Measurements from ENCODE around the gene TRAF2. TPM values are rescaled to one million over a fixed set of nuclear protein-coding genes. Genes with fewer than 3 reads are reported as not detected.
A peak's percentile ranks its signal among the peaks of the same experiment; 100 is the strongest.

The TRAF2 gene
- polyA plus RNA-seq, 3 donors, result 10.2 to 15.9 (median 14.7) TPM

DNA sequence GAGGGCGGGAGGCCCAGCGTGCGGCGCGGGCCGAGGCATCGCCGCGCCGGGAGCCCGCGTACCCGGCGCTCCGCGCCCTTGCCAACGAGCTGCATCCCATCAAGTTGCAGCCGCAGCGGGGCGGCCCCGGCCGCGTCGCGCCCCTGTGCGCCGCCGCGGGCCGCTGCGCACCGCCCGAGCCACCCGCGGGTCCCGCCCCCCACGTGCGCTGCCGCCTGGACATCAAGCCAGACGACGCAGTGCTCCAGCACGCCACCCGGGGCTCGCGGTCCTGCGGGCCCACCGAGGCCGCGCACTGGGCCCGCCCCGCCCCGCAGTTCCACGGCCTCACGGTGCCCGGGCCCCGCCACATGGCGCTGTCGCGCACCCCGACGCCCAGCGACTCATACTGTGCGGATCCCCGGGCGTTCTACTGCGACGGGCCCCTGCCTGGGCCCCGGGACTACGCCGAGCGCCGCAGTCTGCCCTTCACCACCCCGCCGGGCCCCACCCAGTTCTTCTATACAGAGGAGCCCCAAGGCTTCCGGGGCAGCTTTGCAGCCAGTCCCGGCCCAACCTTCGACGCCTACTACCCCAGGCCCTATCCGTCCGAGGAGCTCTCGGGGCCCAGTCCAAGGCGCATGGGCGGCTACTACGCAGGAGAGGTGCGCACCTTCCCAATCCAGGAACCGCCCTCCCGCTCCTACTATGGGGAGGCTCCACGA, 41.4 kb upstream of the TRAF2 start:
- DNase-seq (ENCODE audit: extremely low read depth in 1 of 11, low read depth in 9 of 11, low spot score in 4 of 11), result no peak

DNA sequence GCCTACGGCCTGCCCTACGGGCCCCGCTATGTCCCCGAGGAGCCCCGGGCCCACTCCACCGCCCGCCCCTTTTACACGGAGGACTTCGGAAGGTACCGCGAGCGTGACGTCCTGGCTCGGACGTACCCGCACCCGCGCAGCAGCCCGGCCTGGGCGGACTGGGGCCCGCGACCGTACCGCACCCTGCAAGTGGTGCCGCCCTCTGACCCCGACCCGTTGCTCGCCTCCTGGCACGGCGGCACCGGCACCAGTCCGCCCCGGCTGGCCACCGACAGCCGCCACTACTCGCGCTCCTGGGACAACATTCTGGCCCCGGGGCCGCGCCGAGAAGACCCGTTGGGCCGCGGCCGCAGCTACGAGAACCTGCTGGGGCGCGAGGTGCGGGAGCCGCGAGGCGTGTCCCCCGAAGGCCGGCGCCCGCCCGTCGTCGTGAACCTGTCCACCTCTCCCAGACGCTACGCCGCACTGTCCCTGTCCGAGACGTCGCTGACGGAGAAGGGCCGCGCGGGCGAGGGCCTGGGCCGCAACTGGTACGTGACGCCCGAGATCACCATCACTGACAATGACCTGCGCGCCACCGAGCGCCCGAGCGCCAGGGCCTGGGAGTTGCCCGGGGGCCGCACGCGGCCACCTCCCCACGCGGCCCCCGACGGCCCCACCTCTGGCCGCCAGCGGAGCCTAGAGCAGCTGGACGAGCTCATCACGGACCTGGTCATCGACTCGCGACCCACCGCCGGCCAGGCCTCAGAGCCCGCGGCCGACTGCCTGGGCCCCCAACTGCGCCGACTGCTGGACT, 40.7 kb upstream of the TRAF2 start:
- DNase-seq (ENCODE audit: extremely low read depth in 1 of 11, low read depth in 9 of 11, low spot score in 4 of 11), result no peak

DNA sequence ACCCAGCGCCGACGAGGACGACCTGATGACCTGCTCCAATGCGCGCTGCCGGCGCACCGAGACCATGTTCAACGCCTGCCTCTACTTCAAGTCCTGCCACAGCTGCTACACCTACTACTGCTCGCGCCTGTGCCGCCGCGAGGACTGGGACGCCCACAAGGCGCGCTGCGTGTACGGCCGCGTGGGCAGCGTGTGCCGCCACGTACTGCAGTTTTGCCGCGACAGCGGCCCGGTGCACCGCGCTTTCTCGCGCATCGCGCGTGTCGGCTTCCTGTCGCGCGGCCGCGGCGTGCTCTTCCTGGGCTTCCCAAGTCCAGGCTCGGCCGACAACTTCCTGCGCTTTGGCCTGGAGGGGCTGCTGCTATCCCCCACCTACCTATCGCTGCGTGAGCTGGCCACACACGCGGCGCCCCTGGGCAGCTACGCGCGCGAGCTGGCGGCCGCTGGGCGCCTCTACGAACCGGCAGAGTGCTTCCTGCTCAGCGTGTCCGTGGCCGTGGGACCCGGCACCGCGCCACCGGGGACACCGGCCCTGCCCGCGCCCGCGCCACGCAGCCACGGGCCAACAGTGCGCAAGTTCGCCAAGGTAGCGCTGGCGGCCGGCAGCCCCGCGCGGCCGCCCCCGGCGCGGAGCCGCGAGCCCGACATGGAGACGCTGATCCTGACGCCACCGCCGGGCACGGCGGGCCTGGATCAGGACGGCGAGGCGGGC, 39.8 kb upstream of the TRAF2 start:
- DNase-seq (ENCODE audit: extremely low read depth in 1 of 11, low read depth in 9 of 11, low spot score in 4 of 11), result no peak

DNA sequence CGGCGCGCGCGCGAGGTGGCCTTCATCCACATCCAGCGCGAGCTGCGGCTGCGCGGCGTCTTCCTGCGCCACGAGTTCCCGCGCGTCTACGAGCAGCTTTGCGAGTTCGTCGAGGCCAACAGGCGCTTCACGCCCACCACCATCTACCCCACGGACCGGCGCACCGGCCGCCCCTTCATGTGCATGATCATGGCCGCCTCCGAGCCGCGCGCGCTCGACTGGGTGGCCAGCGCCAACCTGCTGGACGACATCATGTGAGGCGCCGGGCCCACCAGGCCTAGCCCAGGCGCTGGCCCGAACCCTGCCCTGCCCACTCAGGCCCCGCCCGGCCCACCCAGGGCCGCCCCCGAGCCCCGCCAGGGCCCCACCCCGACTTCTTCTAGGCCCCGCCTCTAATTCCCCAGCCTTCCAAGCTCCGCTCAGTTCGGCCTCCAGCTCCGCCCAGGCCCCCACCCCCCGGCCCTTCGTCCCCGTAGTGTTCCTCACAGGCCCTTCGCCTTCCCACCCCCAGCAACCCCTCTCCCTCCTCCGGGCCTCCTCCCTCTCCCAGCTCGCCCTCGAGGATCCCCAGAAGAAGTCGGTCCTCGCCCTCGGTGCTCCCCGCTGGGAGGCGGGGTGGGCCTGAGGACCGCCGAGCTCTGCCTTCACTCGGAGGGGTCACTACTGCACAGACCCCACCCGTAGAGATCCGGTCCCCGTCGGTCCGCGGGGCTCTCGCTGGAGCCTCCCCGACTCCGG, 39.1 kb upstream of the TRAF2 start:
- DNase-seq (ENCODE audit: extremely low read depth in 1 of 11, low read depth in 9 of 11, low spot score in 4 of 11), result no peak

DNA sequence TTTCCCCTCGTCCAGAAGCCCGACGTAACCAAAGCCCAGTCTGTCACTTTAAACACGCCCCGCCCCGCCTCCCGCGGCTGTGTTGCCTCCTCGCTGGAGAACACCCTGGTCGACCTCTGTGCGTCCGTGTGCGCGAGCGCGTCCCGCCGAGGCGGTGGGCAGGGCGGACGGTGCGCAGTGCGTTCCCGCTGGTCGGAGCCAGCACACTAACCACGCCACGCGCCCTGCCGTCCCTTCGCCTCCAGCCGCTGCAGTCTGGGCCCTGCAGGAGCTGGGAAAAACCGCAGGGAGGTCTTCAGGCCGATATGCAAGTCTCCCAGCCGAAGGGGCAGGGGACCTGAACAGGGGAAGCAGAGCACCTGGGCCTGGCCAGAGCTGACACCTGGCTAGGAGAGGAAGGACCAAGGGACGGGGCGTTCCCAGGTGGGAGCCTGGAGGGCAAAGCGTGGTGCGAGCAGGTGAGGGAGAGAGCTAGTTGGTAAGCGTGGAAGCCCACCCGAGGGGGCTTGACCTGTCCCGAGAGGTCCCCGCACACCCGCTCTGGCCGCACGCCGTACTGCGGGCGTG, 38.4 kb upstream of the TRAF2 start:
- peak in 1 of 11 donors; percentile 38 for DNase-seq (ENCODE audit: extremely low read depth in 1 of 11, low read depth in 9 of 11, low spot score in 4 of 11)

DNA sequence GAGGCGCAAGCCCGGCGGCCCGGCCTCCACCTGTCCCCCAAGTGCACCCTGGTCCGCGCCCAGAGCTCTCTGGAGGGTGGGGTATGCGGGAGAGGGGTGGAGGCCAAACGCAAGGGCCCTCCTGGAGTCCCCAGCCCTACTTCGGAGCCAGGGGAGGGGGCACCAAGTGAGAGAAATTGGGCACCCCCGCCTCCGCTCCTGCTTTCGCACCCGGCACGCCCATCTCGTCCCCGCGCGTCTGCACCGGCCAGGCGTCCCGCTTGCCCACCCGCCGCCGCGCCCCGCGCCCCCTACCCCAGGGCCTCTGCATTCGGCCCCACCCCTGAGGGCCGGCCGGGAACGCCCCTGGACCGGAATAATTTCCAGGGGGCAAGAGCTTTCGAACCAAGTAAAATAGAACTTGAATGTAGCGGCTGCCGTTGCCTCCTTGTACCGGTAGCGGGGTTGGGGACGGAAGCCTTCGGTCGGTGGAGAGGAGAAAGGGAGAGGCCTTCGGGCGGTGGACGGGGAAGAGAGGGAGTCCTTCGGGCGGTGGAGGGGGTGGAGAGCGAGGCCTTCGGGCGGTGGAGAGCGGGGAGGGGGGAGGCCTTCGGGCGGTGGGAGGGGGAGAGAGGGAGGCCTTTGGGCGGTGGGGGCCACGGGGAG, 37.8 kb upstream of the TRAF2 start:
- DNase-seq (ENCODE audit: extremely low read depth in 1 of 11, low read depth in 9 of 11, low spot score in 4 of 11), result peak in 1 of 11 donors; percentile 40

DNA sequence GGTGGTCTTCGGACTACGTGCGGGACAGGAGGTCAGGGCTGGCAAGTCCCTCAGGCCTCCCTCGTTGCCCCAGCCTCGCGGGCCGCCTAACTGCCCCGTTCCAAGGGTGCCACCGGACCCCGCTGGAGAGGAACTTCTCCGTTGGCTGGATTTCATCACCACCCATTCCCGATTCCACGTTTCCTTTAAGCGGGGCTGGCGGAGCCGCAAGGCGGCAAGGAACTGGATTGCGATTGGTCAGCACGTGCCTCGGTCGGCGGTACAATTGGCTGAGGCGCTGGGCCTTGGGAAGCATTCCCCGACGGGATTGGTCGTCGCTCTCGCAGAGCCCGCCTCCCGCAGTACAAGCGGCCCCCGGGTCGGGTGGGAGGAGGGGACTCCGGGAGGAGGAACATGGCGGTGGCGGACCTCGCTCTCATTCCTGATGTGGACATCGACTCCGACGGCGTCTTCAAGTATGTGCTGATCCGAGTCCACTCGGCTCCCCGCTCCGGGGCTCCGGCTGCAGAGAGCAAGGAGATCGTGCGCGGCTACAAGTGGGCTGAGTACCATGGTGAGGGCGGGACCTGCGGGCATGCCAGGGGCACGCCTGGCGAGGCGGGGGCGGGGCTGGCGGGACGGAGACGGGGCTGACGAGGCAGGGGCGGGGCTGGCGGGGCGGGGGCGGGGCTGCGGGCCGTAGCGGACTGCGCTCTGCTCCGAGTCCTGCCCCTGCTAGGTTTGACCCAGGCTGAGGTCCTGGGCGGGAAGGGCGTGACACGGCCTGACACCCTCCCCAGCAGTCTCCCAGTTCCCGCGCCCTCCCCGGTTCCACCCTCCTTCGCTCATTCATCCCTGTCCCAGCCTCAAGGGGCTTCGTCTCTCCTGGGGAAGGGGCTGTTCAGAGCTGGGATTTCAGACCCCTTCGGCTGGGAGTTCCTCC, 37.0 kb upstream of the TRAF2 start, which contains the start of gene PHPT1:
Gene PHPT1 (plus strand): TSS at position 372 of the 922 bp plus-strand sequence. CDS start 22 bp downstream, at position 394.
- peak; percentile 94 to 99 (median 98) for DNase-seq (ENCODE audit: extremely low read depth in 1 of 11, low read depth in 9 of 11, low spot score in 4 of 11)

DNA sequence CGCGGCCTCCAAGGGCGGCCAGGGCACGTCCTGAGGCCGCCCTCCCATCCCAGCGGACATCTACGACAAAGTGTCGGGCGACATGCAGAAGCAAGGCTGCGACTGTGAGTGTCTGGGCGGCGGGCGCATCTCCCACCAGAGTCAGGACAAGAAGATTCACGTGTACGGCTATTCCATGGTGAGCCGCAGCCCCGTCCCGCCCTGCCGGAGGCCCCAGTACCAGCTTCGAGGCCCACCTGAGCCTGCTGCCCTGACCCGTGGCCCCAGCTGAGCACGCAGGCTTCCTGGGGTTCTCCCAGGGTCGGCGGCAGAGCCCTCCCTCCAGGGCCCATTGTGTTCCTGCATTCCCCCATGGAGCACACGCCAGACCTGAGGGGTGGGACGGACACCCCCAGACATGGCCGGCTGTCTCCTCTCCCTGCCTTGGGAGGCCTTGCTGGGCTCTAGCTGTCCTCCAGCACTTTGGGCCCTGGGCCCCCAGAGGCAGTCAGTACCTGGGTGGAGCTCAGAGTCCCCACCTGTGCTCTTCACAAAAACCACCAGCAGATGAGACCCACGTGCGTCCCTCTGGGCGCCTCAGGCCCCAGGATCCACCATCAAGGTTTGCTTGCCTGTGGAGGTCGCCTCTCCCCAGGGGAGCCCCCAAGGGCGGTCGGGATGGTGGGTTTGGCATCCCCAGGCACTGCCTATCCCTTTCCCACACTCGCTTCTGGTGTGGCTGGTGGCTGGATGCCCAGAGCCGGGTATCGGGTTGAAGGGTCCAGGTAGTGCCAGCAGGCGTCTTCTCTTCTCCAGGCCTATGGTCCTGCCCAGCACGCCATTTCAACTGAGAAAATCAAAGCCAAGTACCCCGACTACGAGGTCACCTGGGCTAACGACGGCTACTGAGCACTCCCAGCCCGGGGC, 36.1 kb upstream of the TRAF2 start:
- DNase-seq (ENCODE audit: extremely low read depth in 1 of 11, low read depth in 9 of 11, low spot score in 4 of 11), result no peak

DNA sequence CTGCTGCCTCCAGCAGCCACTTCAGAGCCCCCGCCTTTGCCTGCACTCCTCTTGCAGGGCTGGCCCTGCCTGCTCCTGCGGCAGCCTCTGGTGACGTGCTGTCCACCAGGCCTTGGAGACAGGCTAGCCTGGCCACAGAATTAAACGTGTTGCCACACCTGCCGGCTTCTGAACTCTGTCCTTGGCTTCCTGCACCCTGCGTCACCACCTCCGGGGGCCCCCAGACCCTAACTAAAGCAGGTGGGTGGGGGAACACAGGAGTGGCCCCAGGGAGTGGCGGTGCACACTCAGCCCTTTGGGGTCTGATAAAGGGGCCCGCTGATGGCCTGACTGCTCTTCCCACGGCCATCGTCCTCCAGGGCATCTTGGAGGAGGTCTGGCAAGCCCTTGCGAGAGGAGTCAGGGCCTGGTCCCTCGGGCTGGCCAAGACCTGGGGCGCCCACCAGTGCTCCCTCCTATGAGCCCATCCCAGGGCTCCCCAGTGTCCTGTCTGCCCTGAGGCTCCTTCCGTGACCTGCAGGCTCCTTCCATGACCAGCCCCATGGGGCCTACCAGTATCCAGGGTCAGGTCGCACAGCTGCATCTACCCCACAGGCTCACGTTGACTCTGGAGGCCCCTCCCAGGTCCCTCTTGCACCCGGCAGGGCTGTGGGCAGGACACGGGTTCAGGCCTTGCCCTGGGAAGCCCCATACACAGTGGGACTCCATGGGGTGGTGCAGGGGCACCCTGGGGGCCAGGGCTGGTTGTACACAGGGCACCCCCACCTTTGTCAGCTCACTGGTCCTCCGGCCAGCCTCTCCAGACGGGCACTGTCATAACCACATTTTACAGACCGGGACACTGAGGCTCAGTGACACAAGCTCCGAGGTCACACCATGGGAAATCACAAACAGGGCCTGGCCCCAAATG, 35.2 kb upstream of the TRAF2 start:
- DNase-seq (ENCODE audit: extremely low read depth in 1 of 11, low read depth in 9 of 11, low spot score in 4 of 11), result no peak

DNA sequence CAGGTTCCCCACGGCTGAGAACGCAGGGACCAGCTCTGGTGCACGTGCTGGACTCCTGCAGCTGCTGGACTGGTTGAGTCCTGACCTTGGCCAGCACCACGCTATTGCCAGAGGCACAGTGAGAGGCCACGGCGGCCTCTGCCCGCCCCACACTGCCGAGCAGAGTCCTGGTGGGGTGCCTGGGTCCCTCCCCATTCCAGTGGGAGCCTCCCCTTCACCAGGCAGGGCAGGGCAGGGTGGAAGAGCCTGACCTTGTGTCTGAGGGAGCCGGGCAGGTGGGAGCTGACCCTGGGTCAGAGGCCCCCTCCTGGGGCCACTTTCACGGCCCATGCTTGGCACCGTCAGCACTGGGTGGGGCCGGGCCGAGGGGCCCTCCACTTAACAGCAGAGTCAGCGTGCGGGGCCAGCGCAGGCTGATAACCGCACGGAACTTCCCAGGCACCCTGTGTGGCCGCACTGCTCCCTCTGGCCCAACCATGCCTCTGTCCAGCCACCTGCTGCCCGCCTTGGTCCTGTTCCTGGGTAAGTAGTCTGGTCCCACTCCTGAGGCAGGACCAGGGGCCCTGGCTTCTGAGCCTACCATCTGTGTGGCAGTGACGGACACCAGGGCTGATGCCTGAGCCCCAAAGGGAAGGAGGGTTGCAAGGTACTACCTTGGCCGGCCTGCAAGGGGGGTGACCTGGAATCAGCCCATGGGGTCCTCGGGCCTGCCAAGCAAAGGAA, 34.2 kb upstream of the TRAF2 start, which contains the start of gene MAMDC4:
Gene MAMDC4 (plus strand): TSS at position 406 of the 723 bp plus-strand sequence. CDS start 71 bp downstream, at position 477.
- no peak for DNase-seq (ENCODE audit: extremely low read depth in 1 of 11, low read depth in 9 of 11, low spot score in 4 of 11)

DNA sequence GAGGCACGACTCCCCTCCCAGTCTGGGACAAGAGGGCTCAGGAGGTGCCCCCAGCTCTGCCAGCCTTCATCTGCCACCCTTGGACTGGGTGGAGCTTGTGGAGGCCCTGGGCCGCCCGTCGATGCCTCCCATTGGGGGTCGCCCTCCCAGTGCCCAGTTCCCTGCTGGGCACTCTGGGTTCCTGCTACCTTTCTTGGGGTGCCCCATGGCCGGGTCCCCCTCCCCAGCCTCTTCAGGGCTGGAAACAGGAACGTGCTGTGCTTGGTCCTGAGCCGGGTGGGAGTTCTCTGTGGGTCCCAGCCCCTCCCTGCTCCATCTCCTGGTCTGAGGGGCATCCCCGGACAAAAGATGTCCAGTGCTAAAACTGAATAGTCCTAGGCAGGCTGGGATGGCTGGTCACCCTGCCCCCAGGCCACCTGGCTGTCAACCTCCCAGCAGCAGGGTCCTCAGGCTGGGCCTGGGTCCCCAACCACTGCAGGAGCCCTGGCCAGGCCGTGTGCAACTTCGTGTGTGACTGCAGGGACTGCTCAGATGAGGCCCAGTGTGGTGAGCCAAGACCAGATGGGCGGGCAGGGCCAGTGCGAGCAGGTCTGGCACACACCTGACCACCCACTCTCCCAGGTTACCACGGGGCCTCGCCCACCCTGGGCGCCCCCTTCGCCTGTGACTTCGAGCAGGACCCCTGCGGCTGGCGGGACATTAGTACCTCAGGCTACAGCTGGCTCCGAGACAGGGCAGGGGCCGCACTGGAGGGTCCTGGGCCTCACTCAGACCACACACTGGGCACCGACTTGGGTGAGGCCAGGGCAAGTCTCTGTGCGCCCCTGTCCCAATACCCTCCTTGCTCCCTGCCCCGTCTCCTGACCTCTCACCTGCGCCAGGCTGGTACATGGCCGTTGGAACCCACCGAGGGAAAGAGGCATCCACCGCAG, 33.4 kb upstream of the TRAF2 start:
- DNase-seq (ENCODE audit: extremely low read depth in 1 of 11, low read depth in 9 of 11, low spot score in 4 of 11), result no peak

DNA sequence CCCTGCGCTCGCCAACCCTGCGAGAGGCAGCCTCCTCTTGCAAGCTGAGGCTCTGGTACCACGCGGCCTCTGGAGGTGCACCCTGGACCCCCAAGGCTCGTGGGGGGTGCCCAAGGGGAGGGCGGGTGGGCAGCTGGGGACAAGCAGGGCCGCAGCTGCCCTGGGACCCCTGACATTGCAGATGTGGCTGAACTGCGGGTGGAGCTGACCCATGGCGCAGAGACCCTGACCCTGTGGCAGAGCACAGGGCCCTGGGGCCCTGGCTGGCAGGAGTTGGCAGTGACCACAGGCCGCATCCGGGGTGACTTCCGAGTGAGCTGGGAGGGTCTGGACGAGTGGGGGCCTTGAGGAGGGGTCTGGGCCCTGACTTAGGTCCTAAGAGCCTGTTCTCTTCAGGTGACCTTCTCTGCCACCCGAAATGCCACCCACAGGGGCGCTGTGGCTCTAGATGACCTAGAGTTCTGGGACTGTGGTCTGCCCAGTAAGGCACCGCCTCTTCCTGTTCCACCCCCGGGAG, 32.7 kb upstream of the TRAF2 start:
- no peak for DNase-seq (ENCODE audit: extremely low read depth in 1 of 11, low read depth in 9 of 11, low spot score in 4 of 11)

DNA sequence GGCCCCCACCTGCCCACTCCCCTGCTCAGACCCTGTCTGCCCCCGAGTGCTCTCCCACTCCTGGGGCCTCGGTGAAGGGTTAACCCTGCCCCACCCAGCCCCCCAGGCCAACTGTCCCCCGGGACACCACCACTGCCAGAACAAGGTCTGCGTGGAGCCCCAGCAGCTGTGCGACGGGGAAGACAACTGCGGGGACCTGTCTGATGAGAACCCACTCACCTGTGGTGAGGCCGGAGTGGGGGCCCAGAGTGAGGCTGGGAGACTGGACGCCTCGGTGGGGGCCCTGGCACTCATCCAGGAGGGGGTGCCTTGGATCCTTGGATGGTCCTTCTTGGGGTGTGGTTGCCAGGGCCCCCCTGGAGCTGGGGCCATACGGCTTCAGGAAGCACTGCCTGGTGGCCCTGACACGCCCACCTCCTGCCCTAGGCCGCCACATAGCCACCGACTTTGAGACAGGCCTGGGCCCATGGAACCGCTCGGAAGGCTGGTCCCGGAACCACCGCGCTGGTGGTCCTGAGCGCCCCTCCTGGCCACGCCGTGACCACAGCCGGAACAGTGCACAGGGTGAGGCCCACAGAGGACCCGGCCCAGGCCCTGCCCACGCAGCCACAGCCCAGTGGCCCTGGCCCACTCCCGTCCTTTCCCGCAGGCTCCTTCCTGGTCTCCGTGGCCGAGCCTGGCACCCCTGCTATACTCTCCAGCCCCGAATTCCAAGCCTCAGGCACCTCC, 32.0 kb upstream of the TRAF2 start:
- no peak for DNase-seq (ENCODE audit: extremely low read depth in 1 of 11, low read depth in 9 of 11, low spot score in 4 of 11)
